HG03280 (cell line): ENCODE data around the gene MVB12B.

Experiments used
- ATAC-seq: cut with Tn5 transposase; IDR thresholded peaks from one replicate; pipeline ENCODE4 v1.9.1; 2021; ENCODE audit warnings: mild to moderate bottlenecking, moderate library complexity; ENCODE audit not compliant: unreplicated experiment

MVB12B gene

GRCh38 chr9:126423142-126423915 lies 96.7 kb downstream of the MVB12B start:
- ATAC-seq, result no peak

GRCh38 chr9:126423916-126424185 lies 97.2 kb downstream of the MVB12B start:
- no peak for ATAC-seq

- no peak for ATAC-seq
These were observed 97.9 kb downstream of the MVB12B start for GRCh38 chr9:126424511-126424910.

- ATAC-seq, result no peak
These were observed 102.0 kb downstream of the MVB12B start for GRCh38 chr9:126428534-126429175.

GRCh38 chr9:126429190-126429589 lies 102.6 kb downstream of the MVB12B start:
- no peak for ATAC-seq

GRCh38 chr9:126430124-126430523 lies 103.5 kb downstream of the MVB12B start:
- no peak for ATAC-seq

- no peak for ATAC-seq
These were observed 104.6 kb downstream of the MVB12B start for GRCh38 chr9:126431077-126431742.

GRCh38 chr9:126432659-126433058 lies 106.0 kb downstream of the MVB12B start:
- ATAC-seq, result no peak

- ATAC-seq, result no peak
These were observed 108.5 kb downstream of the MVB12B start for GRCh38 chr9:126435105-126435504.

GRCh38 chr9:126435626-126436025 lies 109.0 kb downstream of the MVB12B start:
- no peak for ATAC-seq

GRCh38 chr9:126436545-126437267 lies 110.1 kb downstream of the MVB12B start:
- no peak for ATAC-seq

GRCh38 chr9:126437268-126437666 lies 110.6 kb downstream of the MVB12B start:
- no peak for ATAC-seq

- no peak for ATAC-seq
These were observed 111.1 kb downstream of the MVB12B start for GRCh38 chr9:126437701-126438100.

- ATAC-seq, result no peak
These were observed 112.2 kb downstream of the MVB12B start for GRCh38 chr9:126438741-126439401.

- ATAC-seq, result no peak
These were observed 112.8 kb downstream of the MVB12B start for GRCh38 chr9:126439402-126439765.

GRCh38 chr9:126439883-126440653 lies 113.4 kb downstream of the MVB12B start:
- no peak for ATAC-seq

- no peak for ATAC-seq
These were observed 114.3 kb downstream of the MVB12B start for GRCh38 chr9:126440940-126441339.

GRCh38 chr9:126442636-126443035 lies 116.0 kb downstream of the MVB12B start:
- no peak for ATAC-seq

- ATAC-seq, result no peak
These were observed 116.5 kb downstream of the MVB12B start for GRCh38 chr9:126443144-126443543.

- ATAC-seq, result no peak
These were observed 121.5 kb downstream of the MVB12B start for GRCh38 chr9:126448136-126448535.
